Left lobe of liver (tissue), 1 donor: ENCODE results near the gene MTAP. TPM values are rescaled to one million over a fixed set of nuclear protein-coding genes. Genes with fewer than 3 reads are reported as not detected.

Experiments used
- total RNA-seq: library from RNA; stranded (reverse); gene quantifications from one replicate; pipeline ENCODE4 v1.2.1, GENCODE V29; 2021
- donor health status: DM: no; HTN: yes; CAD: no.

Gene MTAP
- total RNA-seq, 1 donor from 2014 or later, result 15.1 TPM

Other genes with a start within 250 kb of the MTAP start
- gene CDKN2A, start 191.8 kb downstream of the MTAP start, total RNA-seq, result 0.55 TPM
- not detected for gene CDKN2B-AS1, start 192.2 kb downstream of the MTAP start, total RNA-seq
- gene CDKN2B, start 206.7 kb downstream of the MTAP start, total RNA-seq, result 0.93 TPM